Measurements from ENCODE around the gene TDRD9. TPM values are rescaled to one million over a fixed set of nuclear protein-coding genes. Genes with fewer than 3 reads are reported as not detected.

Gene TDRD9
- total and polyA plus RNA-seq, 8 donors, result 0.85 to 8.8 (median 2.4) TPM; not detected in 2

GRCh38 chr14:103998027-103998426 is 69.8 kb downstream of the TDRD9 start:
- 82 to 91% (median 87%) methylated on average over 10 of the region's 10 CpGs for WGBS, 5 donors

DNA sequence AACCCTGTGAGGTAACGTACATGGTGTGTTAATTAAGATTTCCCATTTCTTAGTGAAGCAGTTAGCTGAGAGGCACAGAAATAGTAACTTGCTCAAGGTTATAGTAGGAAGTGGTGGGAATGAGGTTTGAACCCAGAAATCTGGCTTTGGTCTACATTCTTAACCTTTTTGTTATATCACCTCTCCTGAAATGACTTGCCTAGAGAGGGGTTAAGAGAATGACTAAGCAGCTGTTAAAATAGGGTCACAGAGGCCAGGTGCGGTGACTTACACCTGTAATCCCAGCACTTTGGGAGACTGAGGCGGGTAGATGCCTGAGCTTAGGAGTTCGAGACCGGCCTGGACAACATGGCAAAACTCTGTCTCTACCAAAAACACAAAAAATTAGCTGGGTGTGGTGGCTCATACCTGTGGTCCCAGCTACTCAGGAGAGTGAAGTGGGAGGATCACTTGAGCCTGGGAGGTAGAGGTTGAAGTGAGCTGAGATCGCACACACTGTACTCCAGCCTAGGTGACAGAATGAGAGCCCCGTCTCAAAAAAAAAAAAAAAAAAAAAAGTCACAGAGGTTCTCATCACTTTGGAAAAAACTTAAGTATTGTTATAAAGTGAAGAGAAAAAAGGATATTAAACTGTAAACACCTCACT is 71.7 kb downstream of the TDRD9 start:
- H3K4me1 ChIP-seq, result no peaks in the 10 kb centered on the region
- H3K27ac ChIP-seq, result no peak overlapping the region
- DNase-seq, result no peak
- H3K9me3 ChIP-seq, result no peaks in the 10 kb centered on the region
- TF ChIP-seq POLR2A (IDR thresholded peaks at IDR 0.05) (no peak), CTCF (IDR thresholded peaks at IDR 0.05) (no peak), POLR2AphosphoS5 (IDR thresholded peaks at IDR 0.05) (no peak), EP300 (IDR thresholded peaks at IDR 0.05) (no peak)
- H3K4me3 ChIP-seq, result no peak overlapping the region
- WGBS, 5 donors, result 85 to 95% (median 87%) methylated on average over 7 of the region's 7 CpGs
- intact Hi-C loops (cut with DNase I; ENCODE audit: low total_unique reads), result no loop called here
- no peaks in the 10 kb centered on the region for H3K27me3 ChIP-seq
- H3K36me3 ChIP-seq, result no peaks in the 10 kb centered on the region

More at GRCh38 chr14:103998027-103998426, 69.8 kb downstream of the TDRD9 start:
- intact Hi-C loops (cut with DNase I; ENCODE audit: low total_unique reads), result no loop called here
- Histone ChIP-seq H3K27me3 (peaks cover 0 to 3% (median 0%) of the 10 kb centered on the region in 3 donors), H3K9me3 (no peaks in the 10 kb centered on the region), H3K4me1 (no peaks in the 10 kb centered on the region), H3K27ac (no peak overlapping the region), H3K4me3 (no peak overlapping the region), H3K36me3 (no peaks in the 10 kb centered on the region)
- DNase-seq, result no peak
- no peak for TF ChIP-seq CTCF (IDR thresholded peaks at IDR 0.05)
- no peak for TF ChIP-seq EP300 (IDR thresholded peaks at IDR 0.05)
- TF ChIP-seq POLR2AphosphoS5 (IDR thresholded peaks at IDR 0.05), result no peak
- no peak for TF ChIP-seq POLR2A (IDR thresholded peaks at IDR 0.05)

GRCh38 chr14:104001003-104001402 is 72.7 kb downstream of the TDRD9 start:
- no peaks in the 10 kb centered on the region for H3K27me3 ChIP-seq
- no peak overlapping the region for H3K27ac ChIP-seq
- no peaks in the 10 kb centered on the region for H3K4me1 ChIP-seq
- intact Hi-C loops (cut with DNase I; ENCODE audit: low total_unique reads), result no loop called here
- no peak overlapping the region for H3K4me3 ChIP-seq
- H3K36me3 ChIP-seq, result no peaks in the 10 kb centered on the region
- TF ChIP-seq POLR2A (IDR thresholded peaks at IDR 0.05) (no peak), POLR2AphosphoS5 (IDR thresholded peaks at IDR 0.05) (no peak), EP300 (IDR thresholded peaks at IDR 0.05) (no peak), CTCF (IDR thresholded peaks at IDR 0.05) (no peak)
- DNase-seq, result peak in 1 of 2 donors; percentile 18
- H3K9me3 ChIP-seq, result no peaks in the 10 kb centered on the region
- 74 to 81% (median 78%) methylated on average over 4 of the region's 4 CpGs for WGBS, 5 donors

DNA sequence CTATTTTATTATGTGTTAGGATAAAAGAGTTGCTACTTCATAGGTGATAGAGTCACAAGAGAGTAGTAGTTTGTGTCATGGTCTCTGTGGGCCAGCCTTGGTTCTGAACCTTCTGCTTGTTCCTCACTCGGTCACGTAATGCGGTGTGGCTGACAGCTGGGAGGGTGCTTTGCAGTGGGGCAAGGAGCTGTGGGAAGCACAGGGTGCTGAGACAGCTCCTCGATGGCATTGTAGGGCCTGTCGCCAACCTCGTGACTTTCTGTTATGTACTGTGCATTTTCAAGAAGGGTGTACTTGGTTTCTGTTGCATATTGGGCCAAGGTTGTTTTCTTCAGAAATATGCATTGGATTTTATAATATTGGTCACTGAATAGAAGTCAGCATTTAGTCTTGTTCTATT is 75.4 kb downstream of the TDRD9 start:
- no peaks in the 10 kb centered on the region for H3K36me3 ChIP-seq
- H3K9me3 ChIP-seq, result no peaks in the 10 kb centered on the region
- TF ChIP-seq POLR2A (IDR thresholded peaks at IDR 0.05) (no peak), EP300 (IDR thresholded peaks at IDR 0.05) (no peak), POLR2AphosphoS5 (IDR thresholded peaks at IDR 0.05) (no peak), CTCF (IDR thresholded peaks at IDR 0.05) (no peak)
- 86 to 97% (median 90%) methylated on average over 6 of the region's 6 CpGs for WGBS, 5 donors
- no peak overlapping the region for H3K27ac ChIP-seq
- no peaks in the 10 kb centered on the region for H3K4me1 ChIP-seq
- DNase-seq, result no peak
- intact Hi-C loops (cut with DNase I; ENCODE audit: low total_unique reads), result no loop called here
- no peaks in the 10 kb centered on the region for H3K27me3 ChIP-seq
- no peak overlapping the region for H3K4me3 ChIP-seq

All from stomach (tissue), 9 donors.